Muscle layer of colon (tissue), 2 donors: ENCODE results near the gene CC2D1A.

Source experiments
- H3K27ac ChIP-seq: one replicate; pipeline ENCODE4 v1.7.0; 2013; ENCODE audit warnings: low read depth, mild to moderate bottlenecking, low read length, moderate library complexity
- H3K27me3 ChIP-seq, 2 donors: one replicate each; pipeline ENCODE4 v1.7.0; 2013; ENCODE audit warnings: low read length in 2 of 2, mild to moderate bottlenecking in 2 of 2; ENCODE audit not compliant: insufficient read depth in 2 of 2, control insufficient read depth in 1 of 2
- H3K36me3 ChIP-seq: one replicate; pipeline ENCODE4 v1.7.0; 2013; ENCODE audit warnings: mild to moderate bottlenecking, low read length; ENCODE audit not compliant: insufficient read depth
- H3K4me1 ChIP-seq: one replicate; pipeline ENCODE4 v1.7.0; 2013; ENCODE audit warnings: mild to moderate bottlenecking, low read length; ENCODE audit not compliant: insufficient read depth
- H3K4me3 ChIP-seq, 2 donors: one replicate each; pipeline ENCODE4 v1.7.0; 2013; ENCODE audit warnings: low read length in 2 of 2, low read depth in 1 of 2, mild to moderate bottlenecking in 1 of 2, moderate library complexity in 1 of 2
- H3K9ac ChIP-seq: one replicate; pipeline ENCODE4 v1.7.0; 2013; ENCODE audit warnings: low read length
- H3K9me3 ChIP-seq: one replicate; pipeline ENCODE4 v1.7.0; 2013; ENCODE audit warnings: mild to moderate bottlenecking, low read length
- donor health status: abdominal sarcoma.
- donor health status: Adenocarcinoma of cecum.

Gene CC2D1A

DNA sequence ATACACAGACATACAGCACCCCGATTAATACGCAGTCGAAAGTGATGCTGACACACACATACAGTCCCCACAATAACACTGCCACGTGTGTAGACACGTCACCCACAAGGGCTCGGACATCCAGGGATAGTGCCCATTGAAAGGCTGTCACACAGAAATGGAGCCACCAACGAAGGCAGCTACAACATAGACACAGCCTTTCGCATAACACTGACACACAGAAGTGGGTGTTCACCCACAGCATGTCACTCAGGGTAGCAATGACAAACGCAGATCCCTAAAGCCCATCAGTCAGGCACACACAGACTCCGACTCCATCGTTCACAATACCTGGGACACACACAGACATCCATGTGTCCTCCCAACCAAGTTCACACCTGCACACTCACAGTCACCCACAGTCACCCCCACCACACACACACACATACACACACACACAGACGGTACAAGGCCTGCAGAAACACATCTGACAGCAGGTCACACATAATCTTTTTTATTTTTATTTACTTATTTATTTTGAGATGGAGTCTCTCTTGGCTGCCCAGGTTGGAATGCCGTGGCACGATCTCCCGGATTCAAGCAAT is 39.4 kb upstream of the CC2D1A start:
- Histone ChIP-seq H3K4me1 (peaks cover 10% of the 10 kb centered on the region), H3K9ac (peak overlapping the region; percentile 45), H3K27ac (no peak overlapping the region), H3K9me3 (no peaks in the 10 kb centered on the region), H3K4me3 (peak overlapping the region; percentile 50 to 54), H3K36me3 (no peaks in the 10 kb centered on the region), H3K27me3 (no peaks in the 10 kb centered on the region)

DNA sequence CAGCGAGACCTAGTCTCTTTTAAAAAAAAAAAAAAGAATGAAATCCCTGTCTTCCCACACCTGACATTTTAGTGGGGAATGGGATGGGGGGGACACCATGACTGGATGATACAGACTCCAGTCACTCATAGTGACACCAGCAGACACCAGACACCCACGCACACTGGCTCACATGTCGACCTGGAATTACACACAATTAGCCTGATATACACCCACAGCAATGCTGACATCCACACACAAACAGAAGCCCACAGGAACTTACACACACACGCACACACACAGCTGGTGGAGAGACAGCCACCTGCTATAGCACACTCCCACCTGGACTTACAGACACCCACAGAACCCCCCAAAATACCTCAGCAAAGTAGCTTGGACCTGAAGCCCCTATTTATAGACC is 37.3 kb upstream of the CC2D1A start:
- Histone ChIP-seq H3K9ac (no peak overlapping the region), H3K27ac (no peak overlapping the region), H3K9me3 (no peaks in the 10 kb centered on the region), H3K27me3 (peaks cover 0 to 6% of the 10 kb centered on the region in 2 donors), H3K4me3 (no peak overlapping the region), H3K36me3 (no peaks in the 10 kb centered on the region), H3K4me1 (peaks cover 5% of the 10 kb centered on the region)

DNA sequence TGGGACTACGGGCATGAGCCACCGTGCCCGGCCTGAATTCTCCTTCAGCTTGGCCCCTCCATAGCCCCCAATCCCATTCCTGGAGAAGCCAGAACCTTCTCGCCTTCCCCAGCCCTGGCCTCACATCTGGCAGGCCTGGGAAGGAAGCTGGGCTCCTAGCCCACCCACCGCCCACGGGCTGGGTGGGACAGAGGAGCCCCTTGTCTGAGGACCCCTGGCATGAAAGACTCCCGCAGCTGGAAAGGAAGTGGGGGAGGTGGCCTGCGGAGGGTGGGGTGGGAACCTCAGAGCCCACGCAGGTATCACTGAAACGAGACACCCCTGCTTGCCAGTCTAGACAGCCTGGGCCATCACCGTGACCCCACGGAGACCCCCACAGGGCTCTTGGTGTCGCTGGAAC is 36.7 kb upstream of the CC2D1A start:
- Histone ChIP-seq H3K9ac (no peak overlapping the region), H3K27me3 (peaks cover 0 to 6% of the 10 kb centered on the region in 2 donors), H3K4me3 (no peak overlapping the region), H3K4me1 (peaks cover 5% of the 10 kb centered on the region), H3K36me3 (no peaks in the 10 kb centered on the region), H3K9me3 (no peaks in the 10 kb centered on the region), H3K27ac (no peak overlapping the region)

DNA sequence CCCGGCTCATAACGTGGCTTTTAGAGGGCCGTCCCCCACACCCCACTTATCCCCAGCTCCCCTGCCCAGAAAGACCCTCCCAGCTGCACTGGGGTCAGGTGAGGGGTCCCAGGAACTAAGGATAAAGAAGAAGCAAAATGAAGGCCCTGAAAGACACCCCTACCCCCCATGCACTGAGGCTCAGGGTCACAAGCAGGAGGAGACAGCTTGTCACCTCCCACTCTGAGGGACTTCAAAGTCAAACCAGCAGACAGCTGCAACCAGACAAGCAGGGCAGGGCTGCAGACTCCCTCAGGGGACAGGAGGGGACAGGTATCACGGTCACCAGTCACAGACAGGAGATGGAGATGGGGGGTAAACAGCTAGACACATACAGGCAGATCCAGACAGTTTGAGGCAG is 35.1 kb upstream of the CC2D1A start:
- Histone ChIP-seq H3K4me3 (no peak overlapping the region), H3K36me3 (no peaks in the 10 kb centered on the region), H3K4me1 (peaks cover 5% of the 10 kb centered on the region), H3K9ac (no peak overlapping the region), H3K9me3 (no peaks in the 10 kb centered on the region), H3K27ac (no peak overlapping the region), H3K27me3 (peaks cover 0 to 6% of the 10 kb centered on the region in 2 donors)

DNA sequence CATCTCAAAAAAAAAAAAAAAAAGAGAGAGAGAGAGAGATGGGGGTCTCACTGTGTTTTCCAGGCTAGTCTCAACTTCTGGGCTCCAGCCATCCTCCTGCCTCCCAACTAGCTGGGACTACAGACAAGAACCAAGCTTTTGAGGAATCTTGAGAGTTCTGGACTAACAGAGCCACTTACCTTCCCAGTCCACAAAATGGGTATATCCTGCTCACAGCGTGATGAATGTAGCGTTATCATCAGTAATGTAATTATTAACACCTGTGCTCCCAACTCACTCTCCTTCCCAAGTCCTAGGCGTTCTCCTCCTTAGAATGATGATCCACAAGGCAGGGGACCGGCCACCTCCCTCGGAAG is 33.7 kb upstream of the CC2D1A start:
- H3K9me3 ChIP-seq, result no peaks in the 10 kb centered on the region
- peak overlapping the region; percentile 14 to 20 for H3K4me3 ChIP-seq
- H3K27ac ChIP-seq, result no peak overlapping the region
- H3K36me3 ChIP-seq, result no peaks in the 10 kb centered on the region
- peaks cover 0 to 6% of the 10 kb centered on the region in 2 donors for H3K27me3 ChIP-seq
- no peaks in the 10 kb centered on the region for H3K4me1 ChIP-seq
- no peak overlapping the region for H3K9ac ChIP-seq

DNA sequence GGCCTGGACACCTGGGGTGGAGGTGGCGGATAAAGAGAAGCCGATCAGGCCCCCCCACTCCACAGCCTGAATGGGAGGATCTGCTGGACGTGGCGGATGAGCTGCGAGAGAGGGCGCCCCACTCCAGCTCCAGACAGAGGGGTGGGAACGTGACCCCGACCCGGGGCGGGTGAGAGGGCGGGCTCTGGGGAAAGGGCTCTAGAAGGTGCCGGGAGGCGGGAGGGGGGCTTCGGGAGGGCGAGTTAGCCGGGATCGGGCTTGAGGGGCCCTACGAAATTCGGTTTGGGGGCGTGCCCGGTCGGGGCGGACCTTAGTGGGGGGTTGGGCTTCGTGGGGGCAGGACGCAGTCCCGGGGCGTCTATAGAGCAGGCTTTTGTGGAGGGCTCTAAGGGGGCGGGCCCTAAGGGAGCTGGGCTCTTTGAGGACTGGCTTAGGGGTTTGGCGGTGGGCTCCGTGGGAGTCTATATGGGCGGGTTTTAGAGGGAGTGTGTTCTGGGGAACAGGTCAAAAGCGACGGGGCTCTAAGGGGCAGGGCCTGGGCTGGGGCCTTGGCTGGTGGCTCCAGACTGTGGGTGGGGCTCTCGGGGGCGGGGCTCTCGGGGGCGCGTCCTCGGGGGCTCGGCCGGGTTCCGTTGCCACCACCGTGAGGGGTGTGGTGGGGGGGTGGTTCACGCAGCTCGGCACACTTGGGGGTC is 33.2 kb upstream of the CC2D1A start:
- no peaks in the 10 kb centered on the region for H3K4me1 ChIP-seq
- no peak overlapping the region for H3K27ac ChIP-seq
- H3K4me3 ChIP-seq, result peak overlapping the region; percentile 14 to 20

DNA sequence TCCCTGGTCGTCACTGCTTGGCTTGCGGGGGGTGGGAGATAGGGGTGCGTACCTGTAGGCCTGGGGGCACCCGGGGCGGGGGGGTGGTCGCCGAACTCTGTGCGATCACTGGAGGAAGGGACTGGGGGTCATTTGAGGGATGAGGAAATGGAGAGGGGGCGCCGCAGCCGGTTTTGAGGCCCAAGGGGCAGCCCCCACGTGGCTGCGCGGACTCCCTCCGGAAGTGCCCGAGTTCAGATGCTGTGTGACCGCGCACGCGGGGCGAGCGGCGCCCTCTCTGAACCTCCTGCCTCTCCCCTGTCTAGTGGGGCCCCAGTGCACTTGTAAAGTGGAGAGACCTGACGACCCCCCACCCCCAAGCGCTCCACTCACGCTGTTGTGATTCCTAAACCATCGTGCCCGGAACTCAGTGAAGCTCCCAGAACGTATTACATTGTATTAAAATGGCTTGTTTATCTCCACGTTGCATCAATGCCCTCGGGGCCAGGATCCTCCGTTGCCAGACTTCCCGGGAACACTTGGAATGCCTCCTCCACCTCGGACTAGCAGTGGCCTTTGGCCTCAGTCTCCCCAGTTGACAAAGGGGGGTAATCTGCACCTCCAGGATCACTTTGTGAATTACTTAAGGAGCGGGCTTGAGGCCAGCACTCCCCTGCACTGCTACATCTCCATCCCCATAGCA is 32.0 kb upstream of the CC2D1A start:
- Histone ChIP-seq H3K27me3 (peaks cover 0 to 6% of the 10 kb centered on the region in 2 donors), H3K4me1 (no peaks in the 10 kb centered on the region), H3K4me3 (no peak overlapping the region), H3K36me3 (no peaks in the 10 kb centered on the region), H3K9ac (no peak overlapping the region), H3K27ac (no peak overlapping the region), H3K9me3 (no peaks in the 10 kb centered on the region)

More for the DNA sequence above, 33.2 kb upstream of the CC2D1A start:
- Histone ChIP-seq H3K9me3 (no peaks in the 10 kb centered on the region), H3K27me3 (peaks cover 0 to 6% of the 10 kb centered on the region in 2 donors), H3K36me3 (no peaks in the 10 kb centered on the region), H3K9ac (no peak overlapping the region)

DNA sequence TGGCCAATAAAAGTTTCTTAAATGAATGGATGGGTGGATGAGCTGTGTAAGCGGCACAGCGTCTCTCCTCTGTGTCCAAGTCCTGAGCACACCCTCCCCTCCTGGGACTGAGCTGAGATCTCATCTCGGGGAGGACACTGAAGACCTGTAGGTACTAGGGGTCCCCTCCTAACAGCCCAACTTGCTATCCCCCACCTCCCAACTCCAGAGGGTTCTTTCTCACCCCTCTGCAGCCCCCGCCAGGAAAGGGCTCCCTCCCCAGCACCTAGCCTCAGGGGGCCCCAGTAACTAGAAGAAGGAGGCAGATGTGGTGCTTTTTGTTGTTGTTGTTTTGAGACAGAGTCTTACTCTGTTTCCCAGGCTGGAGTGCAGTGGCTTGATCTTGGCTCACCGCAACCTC is 30.2 kb upstream of the CC2D1A start:
- no peak overlapping the region for H3K9ac ChIP-seq
- no peaks in the 10 kb centered on the region for H3K9me3 ChIP-seq
- peaks cover 12% of the 10 kb centered on the region for H3K4me1 ChIP-seq
- H3K27me3 ChIP-seq, result peaks cover 0 to 6% of the 10 kb centered on the region in 2 donors
- no peaks in the 10 kb centered on the region for H3K36me3 ChIP-seq
- no peak overlapping the region for H3K4me3 ChIP-seq
- no peak overlapping the region for H3K27ac ChIP-seq

DNA sequence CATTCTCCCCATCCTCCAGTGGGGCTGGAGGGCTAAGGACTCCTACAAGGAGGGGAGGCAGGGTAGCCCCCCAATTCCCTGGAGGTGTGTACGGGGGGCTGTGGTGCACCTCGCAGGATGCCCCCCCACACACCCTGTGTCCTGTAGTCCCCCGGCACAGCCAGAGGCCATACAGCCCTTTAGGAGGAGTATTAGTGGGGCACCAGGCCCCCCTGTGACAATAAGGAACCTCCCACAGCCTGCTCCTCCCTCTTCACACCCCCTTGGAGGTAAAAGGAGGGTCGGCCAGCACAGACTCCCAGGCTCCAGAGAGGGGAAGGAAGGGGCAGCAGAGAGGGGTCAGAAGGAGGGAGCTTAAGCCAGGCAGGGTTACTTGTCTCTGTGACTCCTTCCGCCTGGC is 29.2 kb upstream of the CC2D1A start, which contains the start of gene NANOS3:
Gene NANOS3, plus strand, starts transcription at position 301 of the 400 bp plus-strand sequence. CDS start 115 bp downstream, outside the sequence.
- Histone ChIP-seq H3K4me1 (peaks cover 18% of the 10 kb centered on the region), H3K9me3 (no peaks in the 10 kb centered on the region), H3K9ac (no peak within 1 kb of the TSS), H3K27ac (no peak within 1 kb of the TSS), H3K36me3 (no peaks in the 10 kb centered on the region), H3K4me3 (no peak within 1 kb of the TSS), H3K27me3 (peaks cover 0 to 6% of the 10 kb centered on the region in 2 donors)

DNA sequence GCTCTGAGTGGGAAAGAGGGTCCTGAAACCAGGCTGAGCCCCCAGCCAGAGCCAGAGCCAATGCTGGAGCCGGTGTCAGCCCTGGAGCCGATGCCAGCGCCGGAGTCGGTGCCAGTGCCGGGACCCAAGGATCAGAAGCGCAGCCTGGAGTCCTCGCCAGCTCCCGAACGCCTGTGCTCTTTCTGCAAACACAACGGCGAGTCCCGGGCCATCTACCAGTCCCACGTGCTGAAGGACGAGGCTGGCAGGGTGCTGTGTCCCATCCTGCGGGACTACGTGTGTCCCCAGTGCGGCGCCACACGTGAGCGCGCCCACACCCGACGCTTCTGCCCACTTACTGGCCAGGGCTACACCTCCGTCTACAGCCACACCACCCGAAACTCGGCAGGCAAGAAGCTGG is 28.7 kb upstream of the CC2D1A start:
- H3K36me3 ChIP-seq, result no peaks in the 10 kb centered on the region
- H3K4me1 ChIP-seq, result peaks cover 18% of the 10 kb centered on the region
- peaks cover 0 to 6% of the 10 kb centered on the region in 2 donors for H3K27me3 ChIP-seq
- no peaks in the 10 kb centered on the region for H3K9me3 ChIP-seq
- H3K9ac ChIP-seq, result no peak overlapping the region
- no peak overlapping the region for H3K27ac ChIP-seq
- no peak overlapping the region for H3K4me3 ChIP-seq

DNA sequence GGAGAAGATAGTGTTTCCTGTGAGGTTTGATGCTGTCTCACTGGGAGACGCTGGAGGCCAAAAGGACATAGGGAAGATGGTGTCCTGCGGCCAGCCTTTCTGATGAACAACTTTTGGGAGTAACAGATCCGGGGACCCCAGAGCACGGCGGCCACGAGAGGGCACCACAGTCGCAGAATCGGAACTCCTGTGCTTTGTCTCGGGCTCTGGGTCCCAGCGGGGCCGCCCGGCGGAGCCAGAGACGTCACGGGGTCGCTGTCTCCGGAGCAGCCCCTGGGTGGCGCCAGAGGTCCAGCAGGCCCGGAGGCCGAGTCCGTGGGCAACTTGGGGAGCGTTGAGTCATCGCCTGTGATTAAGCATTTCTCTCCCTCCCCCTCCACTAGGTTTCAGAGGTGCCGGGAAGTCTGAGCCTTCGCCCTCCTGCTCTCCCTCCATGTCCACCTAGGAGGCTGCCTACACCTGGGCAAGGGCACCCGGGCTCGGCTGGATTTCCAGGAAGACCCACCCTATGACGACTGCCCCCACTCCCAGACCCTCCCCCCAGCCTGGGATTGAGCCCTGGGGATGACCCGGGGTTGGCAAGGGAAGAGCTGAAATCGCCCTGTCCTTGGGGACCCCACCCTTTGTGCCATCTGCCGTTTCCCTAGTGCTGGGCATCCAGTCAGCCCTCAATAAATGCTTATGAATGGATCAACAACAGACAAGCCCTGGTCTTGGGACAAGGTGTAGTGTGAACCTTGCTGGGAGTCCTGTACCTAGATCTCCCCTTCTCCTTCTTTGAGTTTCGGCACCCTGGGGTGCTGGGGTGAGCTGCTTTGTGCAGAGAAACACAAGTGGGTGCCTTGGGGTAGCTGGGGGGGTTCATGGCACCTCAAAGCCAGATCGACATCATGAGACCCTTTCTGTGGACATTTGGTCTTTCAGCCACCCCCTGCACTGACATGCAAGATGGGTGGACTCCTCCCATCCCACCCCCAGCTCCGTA is 25.6 kb upstream of the CC2D1A start:
- Histone ChIP-seq H3K27me3 (no peaks in the 10 kb centered on the region), H3K4me3 (peak overlapping the region in 1 of 2 donors; percentile 53), H3K4me1 (peaks cover 18% of the 10 kb centered on the region), H3K9ac (peak overlapping the region; percentile 38), H3K36me3 (no peaks in the 10 kb centered on the region), H3K9me3 (no peaks in the 10 kb centered on the region), H3K27ac (peak overlapping the region; percentile 1)
